GM12865 (cell line): ENCODE measurements around the gene FEV.

Experiments used
- DNase-seq: peaks from one replicate; pipeline ENCODE4 v3.0.0; 2010; ENCODE audit warnings: low read depth
- H3K4me3 ChIP-seq: 2 replicates; pipeline ENCODE4 v1.5.1; 2011; ENCODE audit warnings: mild to moderate bottlenecking, low read depth, low read length, control low read depth
- TF ChIP-seq, protein P1 (sequence below): IDR thresholded peaks from 2 replicates; pipeline ENCODE4 v1.5.1; 2011; ENCODE audit warnings: low read length, control low read depth, low read depth, inconsistent platforms; ENCODE audit not compliant: insufficient read depth; ENCODE audit errors: missing control alignments

FEV gene

DNA sequence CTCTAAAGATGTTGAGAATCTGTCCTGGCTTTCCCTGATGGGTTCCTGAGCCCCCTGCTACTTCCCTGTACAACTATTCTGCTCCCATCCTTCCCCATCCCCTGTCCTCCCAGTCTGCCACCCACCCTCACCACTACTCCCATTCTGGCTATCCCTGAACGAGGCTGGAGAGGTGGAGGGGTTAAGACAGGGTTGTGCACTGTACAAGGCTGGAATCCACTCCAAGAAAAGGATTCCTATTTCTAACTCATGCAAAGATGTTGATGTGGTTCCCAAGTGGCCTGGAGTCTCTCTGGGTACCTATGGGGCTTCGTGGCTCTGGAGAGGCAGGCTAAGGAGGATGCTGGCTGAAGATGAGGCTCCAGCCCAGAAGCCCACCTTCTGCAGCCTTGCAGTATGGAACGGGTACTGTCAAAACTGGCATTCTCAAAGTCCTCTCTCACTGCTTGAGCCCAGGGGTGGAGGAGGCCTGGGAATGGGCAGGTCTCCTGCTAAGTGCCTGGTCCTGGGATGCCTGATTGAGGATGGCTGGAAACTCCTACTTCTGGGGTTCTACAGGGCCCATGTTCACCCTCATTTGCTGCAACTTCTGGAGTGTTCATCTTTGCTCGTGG is 1.3 kb upstream of the FEV start:
- no peak overlapping the region for H3K4me3 ChIP-seq
- DNase-seq = no peak
- TF ChIP-seq, protein P1, sequence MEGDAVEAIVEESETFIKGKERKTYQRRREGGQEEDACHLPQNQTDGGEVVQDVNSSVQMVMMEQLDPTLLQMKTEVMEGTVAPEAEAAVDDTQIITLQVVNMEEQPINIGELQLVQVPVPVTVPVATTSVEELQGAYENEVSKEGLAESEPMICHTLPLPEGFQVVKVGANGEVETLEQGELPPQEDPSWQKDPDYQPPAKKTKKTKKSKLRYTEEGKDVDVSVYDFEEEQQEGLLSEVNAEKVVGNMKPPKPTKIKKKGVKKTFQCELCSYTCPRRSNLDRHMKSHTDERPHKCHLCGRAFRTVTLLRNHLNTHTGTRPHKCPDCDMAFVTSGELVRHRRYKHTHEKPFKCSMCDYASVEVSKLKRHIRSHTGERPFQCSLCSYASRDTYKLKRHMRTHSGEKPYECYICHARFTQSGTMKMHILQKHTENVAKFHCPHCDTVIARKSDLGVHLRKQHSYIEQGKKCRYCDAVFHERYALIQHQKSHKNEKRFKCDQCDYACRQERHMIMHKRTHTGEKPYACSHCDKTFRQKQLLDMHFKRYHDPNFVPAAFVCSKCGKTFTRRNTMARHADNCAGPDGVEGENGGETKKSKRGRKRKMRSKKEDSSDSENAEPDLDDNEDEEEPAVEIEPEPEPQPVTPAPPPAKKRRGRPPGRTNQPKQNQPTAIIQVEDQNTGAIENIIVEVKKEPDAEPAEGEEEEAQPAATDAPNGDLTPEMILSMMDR = no peak

DNA sequence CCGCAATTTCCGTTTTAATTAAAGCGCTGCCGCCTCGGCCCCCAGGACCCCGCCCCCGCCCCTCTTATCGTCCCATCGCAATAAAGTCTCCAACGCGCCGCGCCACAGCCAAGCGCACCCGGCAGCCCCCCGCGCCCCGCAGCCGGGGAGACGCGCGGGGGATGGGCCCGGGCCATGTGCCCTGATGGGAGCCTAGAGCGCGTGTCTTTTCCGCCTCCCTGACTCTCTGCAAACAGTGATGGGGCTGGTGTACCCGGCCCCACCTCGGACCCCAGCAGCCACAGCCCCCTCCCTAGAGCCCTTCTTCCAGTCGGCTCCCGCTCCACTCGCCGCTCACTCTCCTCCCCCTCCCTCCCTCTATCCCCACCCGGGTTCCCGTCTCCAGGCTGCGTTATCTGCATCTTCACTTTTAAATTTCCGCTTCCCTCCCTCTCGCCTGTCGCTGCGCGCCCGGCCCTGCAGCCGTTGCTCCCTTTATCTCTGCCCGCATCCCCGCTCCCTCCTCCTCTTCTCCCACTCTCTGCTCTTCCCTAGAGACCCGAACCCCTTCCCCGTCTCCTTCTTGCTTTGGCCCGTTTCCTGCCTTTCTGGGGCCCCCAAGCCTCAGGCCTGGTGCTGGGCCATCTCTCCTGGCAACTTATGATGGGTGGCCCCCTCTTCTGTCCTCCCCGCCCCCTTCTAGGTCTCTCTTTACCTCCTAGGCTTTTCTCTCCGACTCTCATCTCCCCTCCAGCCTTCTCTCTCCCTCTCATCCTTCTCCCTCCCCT is 524 bp upstream of the FEV start:
- no peak for DNase-seq
- no peak overlapping the region for H3K4me3 ChIP-seq
- TF ChIP-seq, protein P1 = no peak

DNA sequence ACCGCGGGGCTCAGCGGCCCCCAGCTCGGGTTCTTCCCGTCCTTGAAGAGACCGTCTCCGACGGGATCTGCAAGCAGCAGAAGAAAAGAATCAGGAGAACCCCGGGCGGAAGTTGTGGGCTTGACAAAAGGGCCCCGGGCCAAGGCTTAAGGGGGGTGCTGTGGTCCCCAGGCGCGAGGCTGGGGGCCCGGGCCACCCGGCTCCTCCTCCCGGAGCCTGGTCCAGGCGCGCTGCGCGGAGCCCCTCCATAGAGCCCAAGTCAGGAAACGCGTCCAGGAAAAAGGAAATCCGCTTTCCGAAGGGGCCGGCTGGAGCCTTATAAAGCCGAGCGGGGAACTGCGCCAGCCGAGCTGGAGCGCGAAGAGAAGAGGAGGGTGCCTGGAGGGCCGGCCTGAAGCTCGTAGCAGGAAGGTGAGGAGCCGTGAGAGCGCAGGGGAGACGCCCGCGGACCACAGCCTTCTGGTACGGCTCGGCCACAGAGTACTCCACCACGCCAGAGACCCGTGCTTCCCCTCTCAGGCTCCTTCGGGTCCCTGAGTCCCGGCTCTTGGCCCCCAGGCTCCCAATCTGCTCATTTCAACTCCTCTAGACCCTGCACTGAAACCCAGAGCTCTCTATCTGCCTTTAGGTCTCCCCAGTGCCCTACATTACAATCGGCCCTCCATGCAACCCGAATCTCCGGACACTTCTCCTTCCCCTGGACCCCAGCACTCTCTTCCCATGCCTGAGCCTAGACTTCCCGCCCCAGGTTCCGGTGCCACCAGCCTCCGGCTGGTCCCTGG is 554 bp downstream of the FEV start:
- TF ChIP-seq, protein P1 = no peak
- H3K4me3 ChIP-seq = no peak overlapping the region
- no peak for DNase-seq

DNA sequence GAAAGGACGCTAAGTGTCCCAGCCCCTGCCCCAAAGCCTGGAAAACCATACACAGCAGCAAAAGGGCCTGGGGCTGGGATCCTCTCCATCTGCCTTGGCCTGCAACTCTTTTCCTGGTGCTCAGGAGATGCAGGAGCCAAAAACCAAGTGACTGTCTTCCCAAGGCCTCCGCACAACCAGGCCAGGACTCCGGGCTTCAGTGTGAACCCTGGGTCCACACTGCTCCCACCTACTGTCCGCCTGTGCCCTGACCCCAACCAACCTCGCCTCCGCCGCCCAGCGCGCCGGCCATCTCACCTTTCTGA is 1.1 kb downstream of the FEV start:
- no peak for DNase-seq
- H3K4me3 ChIP-seq = no peak overlapping the region
- TF ChIP-seq, protein P1 = no peak

DNA sequence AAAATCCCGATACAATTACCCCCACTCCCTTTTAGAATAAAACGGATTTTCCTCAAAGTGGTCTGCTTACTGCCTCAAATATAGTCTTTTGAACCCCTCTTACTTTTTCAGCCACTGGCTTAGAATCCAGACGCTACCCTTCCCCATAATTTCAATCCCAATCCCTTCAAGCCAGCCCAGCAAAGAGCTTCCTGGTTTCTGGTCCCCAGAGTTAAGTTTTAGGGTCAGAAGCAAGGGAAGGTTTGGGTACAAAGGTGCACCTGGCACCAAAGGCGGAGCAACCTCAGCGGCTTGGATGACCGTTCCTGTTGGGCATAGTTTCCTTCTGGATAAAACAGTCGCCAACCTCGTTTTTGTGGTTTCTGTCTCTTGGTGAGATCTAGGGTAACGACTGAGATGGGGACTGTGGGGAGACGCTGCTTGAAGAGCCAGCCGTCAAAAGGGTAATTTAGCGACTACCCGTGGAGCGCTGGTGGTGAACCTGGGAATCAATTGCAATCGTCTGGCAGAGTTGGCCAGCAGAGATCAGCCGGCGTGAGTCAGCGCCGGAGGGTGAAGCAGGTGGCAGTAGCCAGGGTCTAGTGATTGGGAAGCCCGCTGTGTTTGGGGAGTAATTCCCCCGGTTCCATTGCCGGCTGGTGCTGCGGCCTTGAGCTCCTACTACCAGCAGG is 1.6 kb downstream of the FEV start:
- TF ChIP-seq, protein P1 = no peak
- no peak overlapping the region for H3K4me3 ChIP-seq
- DNase-seq = no peak

DNA sequence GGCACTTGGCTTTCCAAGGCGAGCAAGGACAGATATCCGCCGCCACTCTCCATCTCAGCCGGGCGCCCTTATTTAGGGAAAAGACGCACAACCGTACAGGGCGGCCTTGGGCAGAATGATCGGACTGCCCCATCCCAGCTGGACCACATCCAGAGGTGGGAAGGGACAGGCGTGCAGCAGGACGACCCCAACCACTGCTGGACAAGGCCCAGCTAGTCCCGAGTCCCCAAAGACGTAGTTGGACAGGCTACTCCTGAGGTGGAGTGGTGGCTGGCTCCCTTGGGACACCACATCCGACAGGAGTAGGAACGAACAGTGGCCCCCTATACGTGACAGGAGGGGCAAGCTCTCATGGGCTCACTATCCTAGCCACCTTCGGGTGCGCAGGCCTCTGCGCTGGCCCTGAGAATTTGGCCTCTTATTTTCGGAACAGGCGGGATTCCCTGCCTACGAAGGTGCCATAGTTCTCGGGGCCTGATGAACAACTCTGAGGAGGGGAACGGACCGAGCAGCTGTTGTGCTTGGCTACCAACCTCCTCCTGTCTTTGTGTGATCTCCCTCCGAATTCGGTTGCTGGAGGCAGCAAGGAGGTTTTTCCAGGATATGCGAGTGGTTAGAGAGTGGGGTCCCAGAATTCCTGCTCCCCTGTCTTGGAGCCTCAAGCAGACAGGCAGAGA is 2.3 kb downstream of the FEV start:
- no peak for DNase-seq
- TF ChIP-seq, protein P1 = no peak
- H3K4me3 ChIP-seq = no peak overlapping the region
